ENCODE results near the gene STK38. TPM values are rescaled to one million over a fixed set of nuclear protein-coding genes. Genes with fewer than 3 reads are reported as not detected.

The STK38 gene
- total and polyA plus RNA-seq, 2 of the 13 experiments (the other 11 are each of a cell fraction or from before 2014, with no cell fraction given), result 10.3 to 20.7 TPM

- no peak for TF ChIP-seq ZNF275 (CRISPR knock-in tag; IDR thresholded peaks at IDR 0.05; ENCODE audit: borderline replicate concordance)
- TF ChIP-seq THAP11 (CRISPR knock-in tag; IDR thresholded peaks at IDR 0.05), result 0 out of 2 replicates have a peak, but pooled peaks have one; percentile 11
- no peak for TF ChIP-seq GPN1 (CRISPR knock-in tag; IDR thresholded peaks at IDR 0.05; ENCODE audit: borderline replicate concordance)
- no peak for TF ChIP-seq NFE2L2 (IDR thresholded peaks at IDR 0.05; ENCODE audit: low read length)
- no peak for TF ChIP-seq MXD4 (CRISPR knock-in tag; IDR thresholded peaks at IDR 0.05)
- TF ChIP-seq ZEB1 (IDR thresholded peaks at IDR 0.05; ENCODE audit: insufficient replicate concordance, low read depth), result no peak
- TF ChIP-seq HOXA3 (CRISPR knock-in tag; IDR thresholded peaks at IDR 0.05), result no peak
- TF ChIP-seq ZNF879 (CRISPR knock-in tag; IDR thresholded peaks at IDR 0.05), result no peak
- no peak for TF ChIP-seq ZSCAN22 (CRISPR knock-in tag; IDR thresholded peaks at IDR 0.05)
- no peak for TF ChIP-seq KLF6 (CRISPR knock-in tag; IDR thresholded peaks at IDR 0.05)
- TF ChIP-seq ARHGAP35 (CRISPR knock-in tag; IDR thresholded peaks at IDR 0.05; ENCODE audit: borderline replicate concordance), result no peak
- TF ChIP-seq MXD1 (CRISPR knock-in tag; IDR thresholded peaks at IDR 0.05), result no peak
- TF ChIP-seq CSRNP1 (CRISPR knock-in tag; IDR thresholded peaks at IDR 0.05), result no peak
- no peak for TF ChIP-seq HOXA9 (CRISPR knock-in tag; IDR thresholded peaks at IDR 0.05; ENCODE audit: borderline replicate concordance)
- peak; percentile 30; the same call in 1 of the 2 replicates for TF ChIP-seq ZNF331 (CRISPR knock-in tag; IDR thresholded peaks at IDR 0.05)
- TF ChIP-seq ZNF446 (CRISPR knock-in tag; IDR thresholded peaks at IDR 0.05), result no peak
- TF ChIP-seq ZNF234 (CRISPR knock-in tag; conservative IDR thresholded peaks at IDR 0.05), result no peak
- TF ChIP-seq PRDM4 (CRISPR knock-in tag; IDR thresholded peaks at IDR 0.05; ENCODE audit: borderline replicate concordance), result no peak
- TF ChIP-seq ZNF589 (CRISPR knock-in tag; conservative IDR thresholded peaks at IDR 0.05), result no peak
- no peak for TF ChIP-seq ZBTB7B (CRISPR knock-in tag; IDR thresholded peaks at IDR 0.05)
- TF ChIP-seq ETV5 (CRISPR knock-in tag; IDR thresholded peaks at IDR 0.05; ENCODE audit: borderline replicate concordance), result 0 out of 2 replicates have a peak, but pooled peaks have one; percentile 9
- no peak for TF ChIP-seq ZNF232 (CRISPR knock-in tag; IDR thresholded peaks at IDR 0.05; ENCODE audit: borderline replicate concordance)
- no peak for TF ChIP-seq PLSCR1 (CRISPR knock-in tag; IDR thresholded peaks at IDR 0.05; ENCODE audit: borderline replicate concordance)
- no peak for TF ChIP-seq PAX8 (CRISPR knock-in tag; IDR thresholded peaks at IDR 0.05; ENCODE audit: borderline replicate concordance)
- no peak for TF ChIP-seq PHF8 (CRISPR knock-in tag; IDR thresholded peaks at IDR 0.05)
- TF ChIP-seq NFKBIZ (CRISPR knock-in tag; IDR thresholded peaks at IDR 0.05), result no peak
- no peak for TF ChIP-seq ZNF557 (CRISPR knock-in tag; IDR thresholded peaks at IDR 0.05)
Measured at GRCh38 chr6:36493859-36494258, 53.4 kb downstream of the STK38 start (continued).
